Kidney epithelial cell (primary cell): Measurements from ENCODE around the gene CD300LB. TPM values are rescaled to one million over a fixed set of nuclear protein-coding genes. Genes with fewer than 3 reads are reported as not detected.

Experiments used
- DNase-seq: peaks from one replicate; pipeline ENCODE4 v3.0.0-alpha.2; 2010; ENCODE audit warnings: low read depth
- H3K27me3 ChIP-seq: 2 replicates; pipeline ENCODE4 v1.6.0; 2011; ENCODE audit warnings: low read length; ENCODE audit not compliant: control insufficient read depth, insufficient read depth
- H3K36me3 ChIP-seq: 2 replicates; pipeline ENCODE4 v1.5.1; 2011; ENCODE audit warnings: low read length; ENCODE audit not compliant: control insufficient read depth, insufficient read depth
- H3K4me3 ChIP-seq: 2 replicates; pipeline ENCODE4 v1.5.1; 2011; ENCODE audit warnings: low read depth, mild to moderate bottlenecking, control low read depth, low read length
- total RNA-seq: library from RNA; depleted of rRNA; stranded (reverse); fragments of >200 nt; gene quantifications from 2 replicates; pipeline ENCODE4 v1.2.3, GENCODE V29; 2015
- TF ChIP-seq, protein P1 (sequence below): IDR thresholded peaks from 2 replicates; pipeline ENCODE4 v1.5.1; 2011; ENCODE audit warnings: mild to moderate bottlenecking, moderate library complexity, low read length, control low read depth, inconsistent platforms; ENCODE audit not compliant: insufficient read depth, poor library complexity, severe bottlenecking

CD300LB gene
- total RNA-seq, 1 donor from 2014 or later, result not detected

DNA sequence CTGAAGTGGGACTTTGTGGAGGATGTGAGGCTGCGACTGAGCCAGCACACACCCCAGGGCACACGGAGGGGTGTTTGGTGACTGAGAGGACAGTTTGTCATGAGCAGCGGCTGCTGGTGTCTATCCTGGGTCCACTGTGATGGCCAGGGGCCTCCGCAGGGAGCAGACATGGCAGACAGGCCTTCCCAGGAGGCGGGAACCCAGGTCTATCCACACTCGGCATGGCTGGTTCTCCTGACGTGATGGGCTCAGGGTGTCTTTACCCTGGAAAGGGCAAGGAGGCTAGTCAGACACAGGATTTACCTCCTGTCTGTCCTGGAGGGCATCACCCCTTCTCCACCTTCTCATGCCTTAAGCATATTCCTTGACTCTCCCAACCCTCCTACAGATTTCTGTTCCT lies 15.3 kb upstream of the CD300LB start:
- Histone ChIP-seq H3K27me3 (no peaks in the 10 kb centered on the region), H3K4me3 (no peak overlapping the region), H3K36me3 (no peaks in the 10 kb centered on the region)
- DNase-seq, result no peak
- TF ChIP-seq, protein P1, sequence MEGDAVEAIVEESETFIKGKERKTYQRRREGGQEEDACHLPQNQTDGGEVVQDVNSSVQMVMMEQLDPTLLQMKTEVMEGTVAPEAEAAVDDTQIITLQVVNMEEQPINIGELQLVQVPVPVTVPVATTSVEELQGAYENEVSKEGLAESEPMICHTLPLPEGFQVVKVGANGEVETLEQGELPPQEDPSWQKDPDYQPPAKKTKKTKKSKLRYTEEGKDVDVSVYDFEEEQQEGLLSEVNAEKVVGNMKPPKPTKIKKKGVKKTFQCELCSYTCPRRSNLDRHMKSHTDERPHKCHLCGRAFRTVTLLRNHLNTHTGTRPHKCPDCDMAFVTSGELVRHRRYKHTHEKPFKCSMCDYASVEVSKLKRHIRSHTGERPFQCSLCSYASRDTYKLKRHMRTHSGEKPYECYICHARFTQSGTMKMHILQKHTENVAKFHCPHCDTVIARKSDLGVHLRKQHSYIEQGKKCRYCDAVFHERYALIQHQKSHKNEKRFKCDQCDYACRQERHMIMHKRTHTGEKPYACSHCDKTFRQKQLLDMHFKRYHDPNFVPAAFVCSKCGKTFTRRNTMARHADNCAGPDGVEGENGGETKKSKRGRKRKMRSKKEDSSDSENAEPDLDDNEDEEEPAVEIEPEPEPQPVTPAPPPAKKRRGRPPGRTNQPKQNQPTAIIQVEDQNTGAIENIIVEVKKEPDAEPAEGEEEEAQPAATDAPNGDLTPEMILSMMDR, result no peak

DNA sequence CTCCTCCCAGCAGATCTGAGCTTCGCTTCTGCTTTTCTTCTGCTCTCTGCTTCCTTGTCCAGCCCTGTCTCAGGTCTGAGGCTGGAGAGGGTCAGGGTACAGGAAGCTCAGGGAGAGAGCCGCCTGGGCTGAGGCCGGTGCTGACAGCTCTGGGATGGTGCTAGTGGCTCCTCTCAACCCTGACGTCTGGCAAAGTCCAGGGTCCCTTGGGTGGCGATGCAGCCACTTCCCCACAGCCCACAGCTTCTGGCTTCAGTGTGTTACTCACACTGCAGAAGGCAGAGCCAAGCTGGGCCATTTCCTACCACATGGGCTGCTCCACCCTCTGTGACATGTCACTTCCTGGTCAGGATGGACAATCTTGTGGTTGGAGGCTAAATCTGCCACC lies 14.6 kb upstream of the CD300LB start, which contains the start of gene CD300C:
Gene CD300C (minus strand): TSS at position 273 of the 388 bp plus-strand sequence. CDS start 333 bp downstream, outside the sequence.
- no peak for DNase-seq
- H3K27me3 ChIP-seq, result no peaks in the 10 kb centered on the region
- no peaks in the 10 kb centered on the region for H3K36me3 ChIP-seq
- H3K4me3 ChIP-seq, result no peak within 1 kb of the TSS
- TF ChIP-seq, protein P1, result no peak

DNA sequence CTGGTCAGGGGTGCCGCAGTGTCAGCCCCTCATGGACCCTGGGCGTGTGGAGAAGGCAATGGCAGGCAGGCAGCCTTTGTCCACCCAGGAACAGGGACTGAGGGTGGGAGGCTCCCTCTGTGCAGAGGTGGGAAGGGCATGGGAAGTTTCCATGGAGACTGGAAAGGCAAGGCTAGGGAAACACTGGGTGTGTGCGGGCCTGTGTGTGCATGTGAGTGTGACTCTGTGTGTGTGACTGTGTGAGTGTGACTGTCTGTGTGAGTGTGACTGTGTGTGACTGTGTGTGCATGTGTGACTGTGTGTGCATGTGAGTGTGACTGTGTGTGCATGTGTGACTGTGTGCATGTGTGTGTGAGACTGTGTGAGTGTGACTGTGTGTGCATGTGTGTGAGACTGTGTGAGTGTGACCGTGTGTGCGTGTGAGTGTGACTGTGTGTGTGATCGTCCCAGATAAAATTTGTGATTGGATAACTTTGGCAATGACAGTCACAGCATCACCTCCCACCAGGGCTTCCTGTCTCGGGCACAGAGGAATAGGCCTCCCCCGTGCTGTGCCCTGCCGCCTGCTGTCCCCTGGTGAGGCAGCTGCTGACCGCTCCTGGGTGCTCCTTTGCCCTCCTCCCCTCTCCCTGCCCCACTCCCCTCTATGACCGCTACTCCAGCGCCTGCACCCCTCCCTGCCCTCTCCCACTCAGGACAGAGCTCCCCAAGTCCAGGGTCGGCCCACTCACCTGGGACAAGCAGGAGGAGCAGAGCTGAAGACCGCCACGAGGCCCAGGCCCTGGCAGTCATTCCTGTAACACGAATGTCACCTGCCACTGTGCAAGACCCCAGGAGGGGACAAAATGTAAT lies 13.9 kb upstream of the CD300LB start:
- H3K27me3 ChIP-seq, result no peaks in the 10 kb centered on the region
- TF ChIP-seq, protein P1, result no peak
- H3K4me3 ChIP-seq, result no peak overlapping the region
- no peak for DNase-seq
- no peaks in the 10 kb centered on the region for H3K36me3 ChIP-seq

DNA sequence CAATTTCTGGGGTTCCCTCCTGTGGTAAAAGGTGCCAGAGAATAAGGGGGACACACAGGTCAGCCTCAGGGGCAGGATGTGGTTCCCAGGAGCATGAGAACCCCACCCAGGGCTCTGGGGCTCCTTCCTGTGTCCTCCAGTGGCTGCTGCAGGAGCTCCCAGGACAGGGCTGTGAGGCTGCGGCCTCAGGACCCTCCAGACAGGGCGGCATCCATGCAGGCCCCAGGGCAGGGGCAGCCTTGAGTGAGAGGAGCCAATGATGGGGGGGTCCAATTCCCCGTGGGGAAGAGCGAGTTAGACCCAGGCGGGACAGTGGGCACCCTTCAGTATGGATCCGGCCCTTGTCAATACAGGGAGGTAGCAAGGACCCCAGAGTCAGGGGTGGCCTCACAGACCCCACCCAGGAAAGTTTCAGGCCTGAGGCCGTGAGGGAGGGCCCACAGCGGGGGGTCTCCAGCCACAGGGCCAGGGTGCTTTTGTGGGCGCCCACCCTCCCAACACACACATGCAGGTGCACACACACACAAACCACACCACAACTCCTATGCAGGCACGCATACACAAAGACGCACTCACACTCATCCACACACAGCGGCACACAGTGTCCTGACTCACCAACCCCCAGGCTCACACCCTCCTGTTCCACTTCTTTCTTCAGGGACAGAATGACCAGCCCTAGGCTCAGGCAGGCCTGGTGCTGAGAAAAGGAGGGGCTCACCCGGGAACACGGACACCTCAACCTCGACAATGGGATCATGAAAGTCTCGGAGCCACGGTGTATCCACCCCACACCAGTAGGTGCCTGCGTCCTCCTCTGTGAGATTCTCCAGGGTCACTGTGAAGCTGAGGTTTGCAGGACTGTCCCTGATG lies 12.9 kb upstream of the CD300LB start:
- DNase-seq, result no peak

DNA sequence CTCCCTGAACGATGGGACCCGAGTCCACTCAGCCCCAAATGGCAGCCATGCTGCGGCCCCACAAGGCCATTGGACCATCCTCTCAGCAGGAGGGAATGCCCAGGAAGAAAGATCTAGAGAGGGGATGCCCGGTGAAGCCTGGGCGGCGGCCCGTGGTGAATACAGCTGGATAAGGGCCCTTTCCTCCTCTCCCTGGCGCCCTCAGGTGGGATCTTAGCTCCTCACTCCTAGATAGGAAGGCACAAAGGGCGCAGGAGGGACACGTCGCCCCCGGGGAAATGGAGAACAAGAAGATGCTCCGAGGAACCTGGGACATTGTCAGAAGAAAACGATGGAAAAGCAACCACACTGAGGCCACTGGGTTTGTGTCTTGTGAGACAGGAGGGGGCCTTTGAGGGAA lies 12.1 kb upstream of the CD300LB start:
- no peak for DNase-seq
- no peak overlapping the region for H3K4me3 ChIP-seq
- H3K27me3 ChIP-seq, result no peaks in the 10 kb centered on the region
- H3K36me3 ChIP-seq, result no peaks in the 10 kb centered on the region
- TF ChIP-seq, protein P1, result no peak

More for the DNA sequence above, 12.9 kb upstream of the CD300LB start:
- Histone ChIP-seq H3K27me3 (no peaks in the 10 kb centered on the region), H3K36me3 (no peaks in the 10 kb centered on the region), H3K4me3 (no peak overlapping the region)
- TF ChIP-seq, protein P1, result no peak
